Measurements from ENCODE around the gene OR51G2.

OR51G2 gene

GRCh38 chr11:4865855-4866254 is 53.3 kb downstream of the OR51G2 start:
- no peaks in the 10 kb centered on the region for H3K27me3 ChIP-seq (ENCODE audit: control insufficient read depth in 1 of 2, insufficient read depth in 2 of 2, low read length in 2 of 2)
- no peak overlapping the region for H3K9ac ChIP-seq (ENCODE audit: low read length in 2 of 2)
- H3K27ac ChIP-seq (ENCODE audit: low read length) = no peak overlapping the region
- no peaks in the 10 kb centered on the region for H3K9me3 ChIP-seq (ENCODE audit: control insufficient read depth in 2 of 2, low read length in 2 of 2)
- no peaks in the 10 kb centered on the region for H3K36me3 ChIP-seq (ENCODE audit: control insufficient read depth in 2 of 2, insufficient read depth in 2 of 2, low read length in 2 of 2)
- H3K4me3 ChIP-seq (ENCODE audit: low read length in 2 of 2) = no peak overlapping the region
- no peaks in the 10 kb centered on the region for H3K4me1 ChIP-seq (ENCODE audit: control insufficient read depth, insufficient read depth, low read length)

- Histone ChIP-seq H3K36me3 (ENCODE audit: control insufficient read depth in 2 of 2, insufficient read depth in 2 of 2, low read length in 2 of 2) (no peaks in the 10 kb centered on the region), H3K27ac (ENCODE audit: low read length) (no peak overlapping the region), H3K9me3 (ENCODE audit: control insufficient read depth in 2 of 2, low read length in 2 of 2) (peaks cover 0 to 5% of the 10 kb centered on the region in 2 donors), H3K9ac (ENCODE audit: low read length in 2 of 2) (no peak overlapping the region), H3K27me3 (ENCODE audit: control insufficient read depth in 1 of 2, insufficient read depth in 2 of 2, low read length in 2 of 2) (no peaks in the 10 kb centered on the region), H3K4me1 (ENCODE audit: control insufficient read depth, insufficient read depth, low read length) (no peaks in the 10 kb centered on the region), H3K4me3 (ENCODE audit: low read length in 2 of 2) (no peak overlapping the region)
These were observed 55.3 kb downstream of the OR51G2 start for GRCh38 chr11:4863876-4864275.

Data from stomach smooth muscle (tissue), 2 donors.